Sigmoid colon (tissue), 7 donors: ENCODE data around the gene UBE3C. TPM values are rescaled to one million over a fixed set of nuclear protein-coding genes. Genes with fewer than 3 reads are reported as not detected.

ENCODE experiments used
- DNase-seq: peaks from one replicate; pipeline ENCODE4 v3.0.0-alpha.2; 2019
- H3K27ac ChIP-seq, 4 donors: fragments of 200-600 bp; sonication (generic); one replicate each; pipeline ENCODE4 v1.5.1; 2016 to 2019; ENCODE audit warnings: mild to moderate bottlenecking in 1 of 4
- H3K27me3 ChIP-seq, 3 donors: fragments of 200-600 bp; sonication (generic); one replicate each; pipeline ENCODE4 v1.5.1; 2019; ENCODE audit warnings: mild to moderate bottlenecking in 1 of 3
- H3K36me3 ChIP-seq, 4 donors: fragments of 200-600 bp; sonication (generic); one replicate each; pipeline ENCODE4 v1.5.1; 2016 to 2019
- H3K4me1 ChIP-seq, 4 donors: fragments of 200-600 bp; sonication (generic); one replicate each; pipeline ENCODE4 v1.5.1; 2017 to 2019
- H3K4me3 ChIP-seq, 4 donors: fragments of 200-600 bp; sonication (generic); one replicate each; pipeline ENCODE4 v1.5.1; 2017 to 2019; ENCODE audit warnings: mild to moderate bottlenecking in 2 of 4, moderate library complexity in 1 of 4
- H3K9me3 ChIP-seq, 4 donors: fragments of 200-600 bp in 3 of 4; sonication (generic) in 3 of 4; one replicate each; pipeline versions ENCODE4 v1.5.1 to v1.6.1; 2013 to 2019
- CTCF ChIP-seq, 4 experiments: fragments of 450-650 bp in 3 of 4; fragments of 200-600 bp in 1 of 4; IDR thresholded peaks; one replicate each; pipeline ENCODE4 v1.5.1; 2016 to 2019; ENCODE audit warnings: antibody characterized with exemption in 4 of 4, mild to moderate bottlenecking in 3 of 4, moderate library complexity in 2 of 4
- EP300 ChIP-seq, 4 donors: sonication (generic); formaldehyde crosslinking; IDR thresholded peaks; one replicate each; pipeline ENCODE4 v1.6.1; 2017; ENCODE audit warnings: antibody characterized with exemption in 4 of 4
- POLR2A ChIP-seq, 2 donors: fragments of 450-650 bp; IDR thresholded peaks; one replicate each; pipeline ENCODE4 v1.6.1; 2016; ENCODE audit warnings: antibody characterized with exemption in 2 of 2, mild to moderate bottlenecking in 2 of 2, moderate library complexity in 2 of 2
- POLR2AphosphoS5 ChIP-seq, 4 donors: sonication (generic); formaldehyde crosslinking; IDR thresholded peaks; one replicate each; pipeline ENCODE4 v1.6.1; 2017; ENCODE audit warnings: antibody characterized with exemption in 4 of 4
- WGBS, 2 donors: extraction: QIAGEN DNeasy Blood & Tissue Kit; methylation state at CpG; one replicate each; pipeline ENCODE4 v1.1.7; 2013; 5-methylcytosine and 5-hydroxymethylcytosine counted together
- intact Hi-C: fragments of 100-400 bp; cut with DNase I; formaldehyde crosslinking; loops from one replicate; pipeline ENCODE4 v1.15.1; 2023
- polyA plus RNA-seq, 3 donors: library from polyadenylated mRNA; stranded (reverse); fragments of 200-250 nt; gene quantifications; one replicate each; pipeline ENCODE4 v1.2.3, GENCODE V29; 2013
- total RNA-seq, 4 donors: library from RNA; depleted of rRNA; stranded (reverse); fragments of >200 nt; gene quantifications; one replicate each; pipeline ENCODE4 v1.1.0, GENCODE V29; 2016
- donor health status: healthy with polysubstance abuse.
- donor health status: Bipolar disorder and iron deficiency.
- donor health status: healthy.

UBE3C gene
- total and polyA plus RNA-seq, 7 donors, result 21.0 to 84.2 (median 55.7) TPM

- TF ChIP-seq CTCF (IDR thresholded peaks at IDR 0.05) (no peak), POLR2A (IDR thresholded peaks at IDR 0.05) (no peak), EP300 (IDR thresholded peaks at IDR 0.05) (no peak), POLR2AphosphoS5 (IDR thresholded peaks at IDR 0.05) (no peak)
- Histone ChIP-seq H3K27me3 (no peaks in the 10 kb centered on the region), H3K9me3 (no peaks in the 10 kb centered on the region), H3K36me3 (peaks cover 0 to 7% (median 0%) of the 10 kb centered on the region in 4 donors), H3K27ac (no peak overlapping the region), H3K4me3 (peak overlapping the region in 2 of 4 donors; percentile 76 to 80), H3K4me1 (peaks cover 0 to 38% (median 25%) of the 10 kb centered on the region in 4 donors)
- DNase-seq, result no peak
- intact Hi-C loops, result no loop called here
- WGBS, 2 donors, result 73 to 84% methylated on average over 10 of the region's 10 CpGs
Measured at GRCh38 chr7:157140511-157140905, 1.8 kb downstream of the UBE3C start.

- Histone ChIP-seq H3K9me3 (no peaks in the 10 kb centered on the region), H3K4me3 (no peak overlapping the region), H3K27me3 (no peaks in the 10 kb centered on the region), H3K36me3 (peaks cover 0 to 7% (median 0%) of the 10 kb centered on the region in 4 donors), H3K27ac (no peak overlapping the region), H3K4me1 (peaks cover 0 to 38% (median 25%) of the 10 kb centered on the region in 4 donors)
- WGBS, 2 donors, result 89 to 95% methylated on average over 16 of the region's 16 CpGs
- intact Hi-C loops, result no loop called here
- no peak for DNase-seq
- TF ChIP-seq EP300 (IDR thresholded peaks at IDR 0.05), result no peak
- no peak for TF ChIP-seq POLR2A (IDR thresholded peaks at IDR 0.05)
- TF ChIP-seq POLR2AphosphoS5 (IDR thresholded peaks at IDR 0.05), result no peak
- no peak for TF ChIP-seq CTCF (IDR thresholded peaks at IDR 0.05)
Measured at GRCh38 chr7:157141525-157142060, 2.9 kb downstream of the UBE3C start.

GRCh38 chr7:157143788-157144187 lies 5.1 kb downstream of the UBE3C start:
- DNase-seq, result no peak
- Histone ChIP-seq H3K27me3 (no peaks in the 10 kb centered on the region), H3K4me3 (no peak overlapping the region), H3K4me1 (peaks cover 0 to 38% (median 25%) of the 10 kb centered on the region in 4 donors), H3K27ac (no peak overlapping the region), H3K9me3 (no peaks in the 10 kb centered on the region), H3K36me3 (peaks cover 0 to 7% (median 0%) of the 10 kb centered on the region in 4 donors)
- intact Hi-C loops, result no loop called here
- TF ChIP-seq CTCF (IDR thresholded peaks at IDR 0.05), result no peak
- TF ChIP-seq POLR2A (IDR thresholded peaks at IDR 0.05), result no peak
- TF ChIP-seq POLR2AphosphoS5 (IDR thresholded peaks at IDR 0.05), result no peak
- 91 to 93% methylated on average over 8 of the region's 8 CpGs for WGBS, 2 donors

- intact Hi-C loops, result no loop called here
- WGBS, 2 donors, result 95% methylated on average over 4 of the region's 4 CpGs
Measured at GRCh38 chr7:157149317-157149716, 10.6 kb downstream of the UBE3C start.

More at GRCh38 chr7:157149317-157149716, 10.6 kb downstream of the UBE3C start:
- H3K4me1 ChIP-seq, result peaks cover 0 to 38% (median 25%) of the 10 kb centered on the region in 4 donors
- no peak for DNase-seq
- no peaks in the 10 kb centered on the region for H3K9me3 ChIP-seq
- H3K27me3 ChIP-seq, result no peaks in the 10 kb centered on the region
- H3K4me3 ChIP-seq, result no peak overlapping the region
- H3K27ac ChIP-seq, result no peak overlapping the region
- no peak for TF ChIP-seq CTCF (IDR thresholded peaks at IDR 0.05)
- no peak for TF ChIP-seq POLR2AphosphoS5 (IDR thresholded peaks at IDR 0.05)
- no peak for TF ChIP-seq POLR2A (IDR thresholded peaks at IDR 0.05)
- no peak for TF ChIP-seq EP300 (IDR thresholded peaks at IDR 0.05)
- no peaks in the 10 kb centered on the region for H3K36me3 ChIP-seq
